GM23338 (cell line): ENCODE data around the gene LRRC8E. TPM values are rescaled to one million over a fixed set of nuclear protein-coding genes. Genes with fewer than 3 reads are reported as not detected.

Experiments used
- ATAC-seq: fragments of 200-7000 bp; cut with Tn5 transposase; 3 replicates; pipeline ENCODE4 v1.9.1; 2020
- DNase-seq: peaks from one replicate; pipeline ENCODE4 v3.0.0-alpha.2; 2015; ENCODE audit warnings: low spot score
- H2AFZ ChIP-seq: fragments of 200-600 bp; sonication (generic); 2 replicates; pipeline ENCODE4 v1.8.0; 2016; ENCODE audit warnings: antibody characterized with exemption, mild to moderate bottlenecking, moderate library complexity
- H3F3A ChIP-seq: fragments of 200-600 bp; sonication (generic); replicated peaks from 2 replicates; pipeline ENCODE4 v1.8.0; 2017; ENCODE audit warnings: antibody characterized with exemption, mixed run types, low read depth
- H3K27ac ChIP-seq: fragments of 200-600 bp; sonication (generic); 2 replicates; pipeline ENCODE4 v1.6.1; 2016; ENCODE audit warnings: low read depth
- H3K27me3 ChIP-seq: fragments of 200-600 bp; sonication (generic); 2 replicates; pipeline ENCODE4 v1.8.0; 2016; ENCODE audit warnings: mild to moderate bottlenecking, mixed run types, moderate library complexity; ENCODE audit not compliant: insufficient read depth
- H3K36me3 ChIP-seq: fragments of 200-600 bp; sonication (generic); 2 replicates; pipeline ENCODE4 v1.8.0; 2016; ENCODE audit warnings: mild to moderate bottlenecking; ENCODE audit not compliant: insufficient read depth
- H3K4me1 ChIP-seq: fragments of 200-600 bp; sonication (generic); 2 replicates; pipeline ENCODE4 v1.8.0; 2016; ENCODE audit warnings: mild to moderate bottlenecking, moderate library complexity; ENCODE audit not compliant: insufficient read depth
- H3K4me2 ChIP-seq: fragments of 200-600 bp; sonication (generic); 2 replicates; pipeline ENCODE4 v1.7.1; 2017; ENCODE audit warnings: mixed run types
- H3K4me3 ChIP-seq: fragments of 200-600 bp; sonication (generic); 2 replicates; pipeline ENCODE4 v1.6.1; 2016; ENCODE audit warnings: mixed run types
- H3K79me2 ChIP-seq: fragments of 200-600 bp; sonication (generic); replicated peaks from 2 replicates; pipeline ENCODE4 v1.8.0; 2017; ENCODE audit warnings: mild to moderate bottlenecking; ENCODE audit not compliant: insufficient read depth
- H3K9me2 ChIP-seq: fragments of 200-600 bp; sonication (generic); 2 replicates; pipeline ENCODE4 v1.8.0; 2017; ENCODE audit not compliant: insufficient read depth
- H4K20me1 ChIP-seq: fragments of 200-600 bp; sonication (generic); replicated peaks from 2 replicates; pipeline ENCODE4 v1.8.0; 2017; ENCODE audit warnings: mild to moderate bottlenecking; ENCODE audit not compliant: insufficient read depth
- H3K27ac Mint-ChIP-seq: 2 replicates; pipeline ENCODE4 v1.8.0; 2020; ENCODE audit warnings: inconsistent platforms, mild to moderate bottlenecking, moderate library complexity, mixed read lengths
- H3K27me3 Mint-ChIP-seq: 3 replicates; pipeline ENCODE4 v1.8.0; 2022; ENCODE audit warnings: low read depth, mild to moderate bottlenecking, moderate library complexity, mixed read lengths, inconsistent platforms; ENCODE audit not compliant: insufficient read depth, poor library complexity
- H3K36me3 Mint-ChIP-seq: 3 replicates; pipeline ENCODE4 v1.8.0; 2021; ENCODE audit warnings: low read depth, mild to moderate bottlenecking, inconsistent platforms, moderate library complexity, mixed read lengths
- H3K4me1 Mint-ChIP-seq: 3 replicates; pipeline ENCODE4 v1.8.0; 2020; ENCODE audit warnings: mild to moderate bottlenecking, inconsistent platforms, mixed read lengths
- H3K4me3 Mint-ChIP-seq: 3 replicates; pipeline ENCODE4 v1.8.0; 2021; ENCODE audit warnings: moderate library complexity, mild to moderate bottlenecking, inconsistent platforms, mixed read lengths
- H3K9me3 Mint-ChIP-seq: 3 replicates; pipeline ENCODE4 v1.8.0; 2020; ENCODE audit warnings: moderate library complexity, mild to moderate bottlenecking, inconsistent platforms, mixed read lengths
- EZH2phosphoT487 ChIP-seq: fragments of 200-600 bp; sonication (generic); IDR thresholded peaks from one replicate; pipeline ENCODE4 v1.8.1; 2018; ENCODE audit warnings: antibody characterized with exemption; ENCODE audit not compliant: unreplicated experiment
- polyA plus RNA-seq: library from polyadenylated mRNA; unstranded; fragments of >200 nt; fragmentation: Nextera tagmentation; extraction: Ambion mirVana; gene quantifications from 2 replicates; pipeline ENCODE4 v1.2.1, GENCODE V29; 2016
- total RNA-seq: library from RNA; depleted of rRNA; stranded (reverse); fragments of >200 nt; shearing (Covaris generic); gene quantifications from 2 replicates; pipeline ENCODE4 v1.2.3, GENCODE V29; 2014
- TF ChIP-seq, protein P1 (sequence below): fragments of 250-450 bp; sonication (Bioruptor Pico); IDR thresholded peaks from 2 replicates; pipeline ENCODE4 v1.5.0; 2020; ENCODE audit warnings: mild to moderate bottlenecking, moderate library complexity
- TF ChIP-seq, protein P2 (sequence below), 2 experiments: fragments of 200-600 bp in 1 of 2; sonication (generic) in 1 of 2; conservative IDR thresholded peaks; 2 replicates each; pipeline versions ENCODE4 v1.5.1 to v1.6.1; 2016 to 2017; ENCODE audit warnings: antibody characterized with exemption in 2 of 2, low read depth in 2 of 2, mild to moderate bottlenecking in 2 of 2, moderate library complexity in 1 of 2

The LRRC8E gene
- total and polyA plus RNA-seq, 2 experiments from 2014 or later, result 0.29 to 4.8 TPM

- TF ChIP-seq, protein P1, sequence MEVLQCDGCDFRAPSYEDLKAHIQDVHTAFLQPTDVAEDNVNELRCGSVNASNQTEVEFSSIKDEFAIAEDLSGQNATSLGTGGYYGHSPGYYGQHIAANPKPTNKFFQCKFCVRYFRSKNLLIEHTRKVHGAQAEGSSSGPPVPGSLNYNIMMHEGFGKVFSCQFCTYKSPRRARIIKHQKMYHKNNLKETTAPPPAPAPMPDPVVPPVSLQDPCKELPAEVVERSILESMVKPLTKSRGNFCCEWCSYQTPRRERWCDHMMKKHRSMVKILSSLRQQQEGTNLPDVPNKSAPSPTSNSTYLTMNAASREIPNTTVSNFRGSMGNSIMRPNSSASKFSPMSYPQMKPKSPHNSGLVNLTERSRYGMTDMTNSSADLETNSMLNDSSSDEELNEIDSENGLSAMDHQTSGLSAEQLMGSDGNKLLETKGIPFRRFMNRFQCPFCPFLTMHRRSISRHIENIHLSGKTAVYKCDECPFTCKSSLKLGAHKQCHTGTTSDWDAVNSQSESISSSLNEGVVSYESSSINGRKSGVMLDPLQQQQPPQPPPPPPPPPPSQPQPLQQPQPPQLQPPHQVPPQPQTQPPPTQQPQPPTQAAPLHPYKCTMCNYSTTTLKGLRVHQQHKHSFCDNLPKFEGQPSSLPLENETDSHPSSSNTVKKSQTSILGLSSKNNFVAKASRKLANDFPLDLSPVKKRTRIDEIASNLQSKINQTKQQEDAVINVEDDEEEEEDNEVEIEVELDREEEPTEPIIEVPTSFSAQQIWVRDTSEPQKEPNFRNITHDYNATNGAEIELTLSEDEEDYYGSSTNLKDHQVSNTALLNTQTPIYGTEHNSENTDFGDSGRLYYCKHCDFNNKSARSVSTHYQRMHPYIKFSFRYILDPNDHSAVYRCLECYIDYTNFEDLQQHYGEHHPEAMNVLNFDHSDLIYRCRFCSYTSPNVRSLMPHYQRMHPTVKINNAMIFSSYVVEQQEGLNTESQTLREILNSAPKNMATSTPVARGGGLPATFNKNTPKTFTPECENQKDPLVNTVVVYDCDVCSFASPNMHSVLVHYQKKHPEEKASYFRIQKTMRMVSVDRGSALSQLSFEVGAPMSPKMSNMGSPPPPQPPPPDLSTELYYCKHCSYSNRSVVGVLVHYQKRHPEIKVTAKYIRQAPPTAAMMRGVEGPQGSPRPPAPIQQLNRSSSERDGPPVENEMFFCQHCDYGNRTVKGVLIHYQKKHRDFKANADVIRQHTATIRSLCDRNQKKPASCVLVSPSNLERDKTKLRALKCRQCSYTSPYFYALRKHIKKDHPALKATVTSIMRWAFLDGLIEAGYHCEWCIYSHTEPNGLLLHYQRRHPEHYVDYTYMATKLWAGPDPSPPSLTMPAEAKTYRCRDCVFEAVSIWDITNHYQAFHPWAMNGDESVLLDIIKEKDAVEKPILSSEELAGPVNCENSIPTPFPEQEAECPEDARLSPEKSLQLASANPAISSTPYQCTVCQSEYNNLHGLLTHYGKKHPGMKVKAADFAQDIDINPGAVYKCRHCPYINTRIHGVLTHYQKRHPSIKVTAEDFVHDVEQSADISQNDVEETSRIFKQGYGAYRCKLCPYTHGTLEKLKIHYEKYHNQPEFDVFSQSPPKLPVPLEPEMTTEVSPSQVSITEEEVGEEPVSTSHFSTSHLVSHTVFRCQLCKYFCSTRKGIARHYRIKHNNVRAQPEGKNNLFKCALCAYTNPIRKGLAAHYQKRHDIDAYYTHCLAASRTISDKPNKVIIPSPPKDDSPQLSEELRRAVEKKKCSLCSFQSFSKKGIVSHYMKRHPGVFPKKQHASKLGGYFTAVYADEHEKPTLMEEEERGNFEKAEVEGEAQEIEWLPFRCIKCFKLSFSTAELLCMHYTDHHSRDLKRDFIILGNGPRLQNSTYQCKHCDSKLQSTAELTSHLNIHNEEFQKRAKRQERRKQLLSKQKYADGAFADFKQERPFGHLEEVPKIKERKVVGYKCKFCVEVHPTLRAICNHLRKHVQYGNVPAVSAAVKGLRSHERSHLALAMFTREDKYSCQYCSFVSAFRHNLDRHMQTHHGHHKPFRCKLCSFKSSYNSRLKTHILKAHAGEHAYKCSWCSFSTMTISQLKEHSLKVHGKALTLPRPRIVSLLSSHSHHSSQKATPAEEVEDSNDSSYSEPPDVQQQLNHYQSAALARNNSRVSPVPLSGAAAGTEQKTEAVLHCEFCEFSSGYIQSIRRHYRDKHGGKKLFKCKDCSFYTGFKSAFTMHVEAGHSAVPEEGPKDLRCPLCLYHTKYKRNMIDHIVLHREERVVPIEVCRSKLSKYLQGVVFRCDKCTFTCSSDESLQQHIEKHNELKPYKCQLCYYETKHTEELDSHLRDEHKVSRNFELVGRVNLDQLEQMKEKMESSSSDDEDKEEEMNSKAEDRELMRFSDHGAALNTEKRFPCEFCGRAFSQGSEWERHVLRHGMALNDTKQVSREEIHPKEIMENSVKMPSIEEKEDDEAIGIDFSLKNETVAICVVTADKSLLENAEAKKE (CRISPR knock-in tag), result no peak
Measured at GRCh38 chr19:7905859-7906258, 17.5 kb downstream of the LRRC8E start (continued).

GRCh38 chr19:7907122-7907521 lies 18.8 kb downstream of the LRRC8E start:
- H3K79me2 ChIP-seq, result peaks cover 32% of the 10 kb centered on the region
- Mint-ChIP-seq H3K27me3 (peaks cover 28% of the 10 kb centered on the region), H3K4me1 (peaks cover 16% of the 10 kb centered on the region), H3K27ac (no peak overlapping the region), H3K9me3 (peaks cover 6% of the 10 kb centered on the region; the same call in 1 of the 3 replicates), H3K4me3 (no peak overlapping the region), H3K36me3 (peaks cover 20% of the 10 kb centered on the region)
- DNase-seq (no peak), ATAC-seq (no peak)
- TF ChIP-seq EZH2phosphoT487, result no peak
- TF ChIP-seq, protein P2, sequence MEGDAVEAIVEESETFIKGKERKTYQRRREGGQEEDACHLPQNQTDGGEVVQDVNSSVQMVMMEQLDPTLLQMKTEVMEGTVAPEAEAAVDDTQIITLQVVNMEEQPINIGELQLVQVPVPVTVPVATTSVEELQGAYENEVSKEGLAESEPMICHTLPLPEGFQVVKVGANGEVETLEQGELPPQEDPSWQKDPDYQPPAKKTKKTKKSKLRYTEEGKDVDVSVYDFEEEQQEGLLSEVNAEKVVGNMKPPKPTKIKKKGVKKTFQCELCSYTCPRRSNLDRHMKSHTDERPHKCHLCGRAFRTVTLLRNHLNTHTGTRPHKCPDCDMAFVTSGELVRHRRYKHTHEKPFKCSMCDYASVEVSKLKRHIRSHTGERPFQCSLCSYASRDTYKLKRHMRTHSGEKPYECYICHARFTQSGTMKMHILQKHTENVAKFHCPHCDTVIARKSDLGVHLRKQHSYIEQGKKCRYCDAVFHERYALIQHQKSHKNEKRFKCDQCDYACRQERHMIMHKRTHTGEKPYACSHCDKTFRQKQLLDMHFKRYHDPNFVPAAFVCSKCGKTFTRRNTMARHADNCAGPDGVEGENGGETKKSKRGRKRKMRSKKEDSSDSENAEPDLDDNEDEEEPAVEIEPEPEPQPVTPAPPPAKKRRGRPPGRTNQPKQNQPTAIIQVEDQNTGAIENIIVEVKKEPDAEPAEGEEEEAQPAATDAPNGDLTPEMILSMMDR (conservative IDR thresholded peaks at IDR 0.05; ENCODE audit: low read depth in 2 of 2), result no peak
- H3K27me3 ChIP-seq, result no peaks in the 10 kb centered on the region
- no peaks in the 10 kb centered on the region for H3K9me2 ChIP-seq
- H3F3A ChIP-seq, result peaks cover 8% of the 10 kb centered on the region; the same call in 1 of the 2 replicates
- peaks cover 11% of the 10 kb centered on the region for H3K4me1 ChIP-seq
- H3K4me2 ChIP-seq, result no peak overlapping the region
- no peak overlapping the region for H3K27ac ChIP-seq
- H3K36me3 ChIP-seq, result no peaks in the 10 kb centered on the region; the same call in 1 of the 2 replicates
- no peaks in the 10 kb centered on the region; the same call in 1 of the 2 replicates for H4K20me1 ChIP-seq
- no peak overlapping the region for H3K4me3 ChIP-seq
- no peak overlapping the region for H2AFZ ChIP-seq
